Effector memory CD8-positive, alpha-beta T cell (primary cell): ENCODE results near the gene ANKRD13B.
"Not testable (repeated sequence)": the region's sequence is repeated elsewhere in the genome, so short reads cannot be mapped to it uniquely, and the experiment has no call there.

Experiments used
- ATAC-seq: fragments of 150-1000 bp; cut with Tn5 transposase; replicated peaks from 2 replicates; pipeline ENCODE4 v1.10.0; 2021; ENCODE audit warnings: mild to moderate bottlenecking, moderate library complexity
- DNase-seq, 3 experiments: peaks; one replicate each; pipeline ENCODE4 v3.0.0; 2021
- H3K27ac Mint-ChIP-seq, 2 donors: one replicate each; pipeline ENCODE4 v1.8.0; 2022; ENCODE audit warnings: mild to moderate bottlenecking in 2 of 2, mixed read lengths in 2 of 2, moderate library complexity in 2 of 2
- H3K27me3 Mint-ChIP-seq, 2 donors: one replicate each; pipeline ENCODE4 v1.8.0; 2022; ENCODE audit warnings: mixed read lengths in 2 of 2
- H3K36me3 Mint-ChIP-seq: one replicate; pipeline ENCODE4 v1.8.0; 2022; ENCODE audit warnings: mild to moderate bottlenecking, moderate library complexity, mixed read lengths; ENCODE audit not compliant: insufficient read depth
- H3K4me1 Mint-ChIP-seq, 2 donors: one replicate each; pipeline ENCODE4 v1.8.0; 2022; ENCODE audit warnings: low read depth in 2 of 2, mixed read lengths in 2 of 2
- H3K4me3 Mint-ChIP-seq, 2 donors: one replicate each; pipeline ENCODE4 v1.8.0; 2022; ENCODE audit warnings: mild to moderate bottlenecking in 2 of 2, mixed read lengths in 2 of 2, moderate library complexity in 2 of 2
- H3K9me3 Mint-ChIP-seq, 2 donors: one replicate each; pipeline ENCODE4 v1.8.0; 2022; ENCODE audit warnings: mixed read lengths in 2 of 2

Gene ANKRD13B

DNA sequence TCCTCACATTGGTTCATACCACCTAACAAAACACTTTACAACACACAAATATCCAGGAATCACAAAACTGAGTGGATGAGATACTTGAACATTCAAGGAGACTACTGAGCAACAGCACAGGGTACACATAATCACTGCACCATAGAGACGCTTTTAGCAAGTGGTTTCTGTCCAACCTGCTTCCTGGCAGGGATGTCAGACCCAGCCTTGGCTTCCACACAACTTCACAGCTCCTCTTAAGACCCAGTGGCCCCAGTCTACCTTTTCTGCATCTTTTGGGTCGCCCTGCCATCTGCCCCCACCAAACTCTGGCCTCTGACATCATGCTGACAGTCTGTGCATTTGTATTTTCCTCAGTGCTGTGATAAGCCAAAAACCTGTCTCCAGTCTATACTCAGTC, 35.7 kb downstream of the ANKRD13B start:
- DNase-seq (no peak), ATAC-seq (no peak)
- Mint-ChIP-seq H3K4me3 (no peak overlapping the region), H3K27me3 (no peaks in the 10 kb centered on the region), H3K4me1 (peaks cover 13 to 16% of the 10 kb centered on the region in 2 donors), H3K27ac (peak overlapping the region; percentile 31 to 65), H3K9me3 (no peaks in the 10 kb centered on the region), H3K36me3 (peaks cover 39% of the 10 kb centered on the region)

DNA sequence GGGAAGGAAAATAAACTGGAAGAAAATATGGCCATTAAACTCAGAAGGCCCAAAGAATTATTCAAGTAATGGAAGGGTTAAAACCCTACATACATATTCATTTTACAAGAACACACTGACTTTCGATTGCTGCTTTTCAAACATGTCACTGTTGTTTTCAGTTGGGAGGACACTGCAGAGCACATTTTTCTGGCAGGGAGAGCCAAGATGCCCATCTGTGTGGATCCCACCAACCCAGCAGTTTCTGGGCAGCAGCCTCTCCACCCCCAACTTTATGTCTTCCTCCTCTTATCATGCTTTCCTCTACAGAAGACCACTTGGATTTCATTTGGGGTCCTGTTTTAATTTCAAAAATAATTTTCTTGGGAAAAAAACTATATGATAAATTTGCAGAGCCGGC, 36.9 kb downstream of the ANKRD13B start:
- Mint-ChIP-seq H3K27me3 (no peaks in the 10 kb centered on the region), H3K4me3 (no peak overlapping the region), H3K4me1 (peaks cover 13 to 20% of the 10 kb centered on the region in 2 donors), H3K9me3 (no peaks in the 10 kb centered on the region), H3K27ac (peak overlapping the region; percentile 26 to 65), H3K36me3 (peaks cover 49% of the 10 kb centered on the region)
- no peak for DNase-seq
- ATAC-seq: no peak

GRCh38 chr17:29630630-29631193, 37.8 kb downstream of the ANKRD13B start:
- no peaks in the 10 kb centered on the region for H3K27me3 Mint-ChIP-seq
- peak overlapping the region; percentile 36 to 65 for H3K27ac Mint-ChIP-seq
- peaks cover 57% of the 10 kb centered on the region for H3K36me3 Mint-ChIP-seq
- H3K4me3 Mint-ChIP-seq: no peak overlapping the region
- peaks cover 13 to 19% of the 10 kb centered on the region in 2 donors for H3K4me1 Mint-ChIP-seq
- ATAC-seq (no peak), DNase-seq (no peak)
- no peaks in the 10 kb centered on the region for H3K9me3 Mint-ChIP-seq

DNA sequence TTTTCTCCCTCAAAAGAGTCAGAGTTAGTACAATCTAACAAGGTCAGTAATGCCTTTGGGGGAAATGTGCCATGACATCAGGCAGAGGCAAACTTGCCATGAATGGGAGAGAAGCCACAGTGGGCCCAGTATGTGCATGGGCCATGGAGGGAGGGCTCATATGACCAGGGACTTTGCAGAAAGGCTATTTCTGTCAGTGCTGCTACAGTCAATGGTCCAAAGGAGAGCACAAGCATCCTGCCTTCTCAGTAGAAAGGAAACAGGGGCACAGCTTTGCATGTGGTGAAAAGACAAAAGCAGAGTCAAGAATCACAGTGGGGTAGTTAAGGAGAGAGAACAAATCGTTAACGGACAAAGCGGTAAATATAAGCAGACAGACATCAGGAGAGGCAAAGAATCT, 41.0 kb downstream of the ANKRD13B start:
- Mint-ChIP-seq H3K36me3 (peaks cover 70% of the 10 kb centered on the region), H3K4me3 (no peak overlapping the region), H3K9me3 (no peaks in the 10 kb centered on the region), H3K27ac (peak overlapping the region in 1 of 2 donors; percentile 20), H3K4me1 (peaks cover 8 to 10% of the 10 kb centered on the region in 2 donors), H3K27me3 (no peaks in the 10 kb centered on the region)
- ATAC-seq: no peak
- no peak for DNase-seq

DNA sequence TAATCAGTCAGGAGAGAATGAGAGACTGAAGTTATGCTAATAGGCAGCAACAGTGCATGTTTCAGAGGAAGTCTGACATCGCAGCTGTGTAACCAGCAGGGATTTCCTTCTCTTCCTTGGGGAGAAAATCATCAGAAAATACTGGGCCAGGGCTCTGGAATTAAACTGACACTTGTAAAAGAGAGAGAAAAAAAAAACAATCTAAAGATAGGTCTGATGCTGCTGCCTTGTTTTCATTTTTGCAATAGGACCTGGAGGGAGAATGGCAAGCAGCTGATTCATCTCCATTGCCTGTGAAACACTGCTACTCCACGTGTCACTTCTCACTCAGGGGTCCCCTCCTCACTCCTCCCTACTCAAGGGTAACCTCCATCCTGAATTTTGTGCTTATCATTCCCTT, 47.5 kb downstream of the ANKRD13B start:
- peak overlapping the region in 1 of 2 donors; percentile 12 for H3K27ac Mint-ChIP-seq
- H3K36me3 Mint-ChIP-seq: peaks cover 39% of the 10 kb centered on the region
- no peak overlapping the region for H3K4me3 Mint-ChIP-seq
- H3K27me3 Mint-ChIP-seq: no peaks in the 10 kb centered on the region
- no peak for ATAC-seq
- no peak for DNase-seq
- H3K4me1 Mint-ChIP-seq: peaks cover 3 to 11% of the 10 kb centered on the region in 2 donors
- no peaks in the 10 kb centered on the region for H3K9me3 Mint-ChIP-seq

DNA sequence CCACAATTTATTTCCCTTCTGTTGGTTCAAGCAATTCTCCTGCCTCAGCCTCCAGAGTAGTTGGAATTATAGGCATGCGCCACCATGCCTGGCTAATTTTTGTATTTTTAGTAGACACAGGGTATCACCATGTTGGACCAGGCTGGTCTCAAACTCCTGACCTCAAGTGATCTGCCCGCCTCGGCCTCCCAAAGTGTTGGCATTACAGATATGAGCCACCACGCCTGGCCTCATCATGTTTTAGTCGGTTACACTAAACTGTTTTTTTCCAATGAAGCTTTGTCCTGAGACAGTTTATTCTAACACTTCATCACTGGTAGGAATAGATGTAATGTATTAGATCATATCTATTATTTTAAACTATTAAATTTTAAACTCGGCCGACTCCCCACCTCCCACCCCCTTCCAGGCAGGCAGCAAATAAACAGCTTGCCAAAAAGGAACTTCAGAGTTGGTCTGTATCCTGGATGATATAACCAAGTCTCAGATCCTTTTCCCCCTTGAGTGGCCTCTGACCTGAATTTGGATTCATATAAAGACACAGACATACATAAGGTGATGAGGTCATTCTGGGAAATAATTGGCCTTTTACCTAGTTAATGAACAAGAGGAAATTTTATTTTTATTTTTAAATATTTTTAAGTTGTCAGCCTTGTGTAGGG, 48.2 kb downstream of the ANKRD13B start:
- Mint-ChIP-seq H3K36me3 (peaks cover 36% of the 10 kb centered on the region), H3K4me3 (no peak overlapping the region), H3K4me1 (peaks cover 3 to 11% of the 10 kb centered on the region in 2 donors), H3K27ac (peak overlapping the region; percentile 12 to 85), H3K9me3 (no peaks in the 10 kb centered on the region), H3K27me3 (no peaks in the 10 kb centered on the region)
- no peak for DNase-seq
- no peak for ATAC-seq

GRCh38 chr17:29642171-29642611, 49.3 kb downstream of the ANKRD13B start:
- H3K27me3 Mint-ChIP-seq: no peaks in the 10 kb centered on the region
- H3K27ac Mint-ChIP-seq: peak overlapping the region; percentile 73 to 85
- peaks cover 40% of the 10 kb centered on the region for H3K36me3 Mint-ChIP-seq
- H3K9me3 Mint-ChIP-seq: no peaks in the 10 kb centered on the region
- no peak for DNase-seq
- no peak for ATAC-seq
- no peak overlapping the region for H3K4me3 Mint-ChIP-seq
- H3K4me1 Mint-ChIP-seq: peaks cover 1 to 11% of the 10 kb centered on the region in 2 donors

GRCh38 chr17:29643817-29644160, 50.9 kb downstream of the ANKRD13B start:
- peaks cover 48% of the 10 kb centered on the region for H3K36me3 Mint-ChIP-seq
- peaks cover 1 to 11% of the 10 kb centered on the region in 2 donors for H3K4me1 Mint-ChIP-seq
- no peak overlapping the region for H3K4me3 Mint-ChIP-seq
- ATAC-seq (no peak), DNase-seq (no peak)
- H3K9me3 Mint-ChIP-seq: no peaks in the 10 kb centered on the region
- H3K27me3 Mint-ChIP-seq: no peaks in the 10 kb centered on the region
- H3K27ac Mint-ChIP-seq: no peak overlapping the region

DNA sequence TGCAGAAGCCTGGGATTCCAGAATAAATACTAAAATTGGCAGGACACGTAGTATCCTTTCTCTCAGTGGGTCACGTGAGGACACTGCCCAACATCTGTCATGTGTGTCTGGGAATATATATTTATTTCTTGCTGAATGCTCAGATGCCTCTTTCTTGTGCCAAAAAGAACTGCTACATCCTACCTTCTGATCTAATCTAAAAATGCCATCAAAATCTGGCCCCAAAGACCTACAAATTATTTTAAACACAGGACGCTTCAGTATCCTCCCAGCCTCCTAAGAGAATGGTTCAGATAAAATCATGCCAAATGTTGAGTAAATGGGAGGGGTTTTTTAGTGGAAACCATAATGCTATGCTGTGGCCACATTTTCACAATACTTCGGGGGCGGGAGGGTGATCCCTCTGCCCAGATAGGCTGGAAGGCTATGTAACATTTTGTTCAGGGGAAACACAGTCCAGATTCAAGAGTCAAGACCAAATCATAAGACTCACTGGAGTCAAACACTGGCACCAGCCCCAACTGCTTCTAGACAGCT, 52.7 kb downstream of the ANKRD13B start:
- no peak overlapping the region for H3K4me3 Mint-ChIP-seq
- peaks cover 52% of the 10 kb centered on the region for H3K36me3 Mint-ChIP-seq
- H3K27ac Mint-ChIP-seq: no peak overlapping the region
- ATAC-seq: no peak
- no peak for DNase-seq
- no peaks in the 10 kb centered on the region for H3K27me3 Mint-ChIP-seq
- H3K9me3 Mint-ChIP-seq: no peaks in the 10 kb centered on the region
- H3K4me1 Mint-ChIP-seq: peaks cover 1 to 2% of the 10 kb centered on the region in 2 donors

DNA sequence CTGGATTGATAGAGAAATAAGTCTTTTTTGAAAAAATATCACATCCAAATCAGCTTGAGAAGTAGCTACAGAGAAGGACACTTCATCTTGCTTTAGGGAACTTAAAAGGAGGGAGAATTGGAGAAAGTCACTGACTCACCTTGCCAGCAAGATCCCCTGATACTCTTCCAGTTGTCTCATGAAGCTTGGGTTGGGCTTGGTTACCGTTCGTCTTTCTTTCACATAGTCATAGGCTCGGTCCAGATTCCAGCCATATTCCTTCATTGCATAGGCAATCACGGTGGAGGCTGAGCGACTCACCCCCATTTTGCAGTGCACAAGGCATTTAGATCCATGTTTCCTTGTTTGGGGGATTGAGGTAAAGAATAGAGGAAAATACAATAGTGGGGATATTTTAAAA, 55.1 kb downstream of the ANKRD13B start:
- Mint-ChIP-seq H3K27ac (peak overlapping the region in 1 of 2 donors; percentile 54), H3K36me3 (peaks cover 72% of the 10 kb centered on the region)

GRCh38 chr17:29649359-29649758, 56.4 kb downstream of the ANKRD13B start:
- H3K4me1 Mint-ChIP-seq: no peaks in the 10 kb centered on the region
- no peaks in the 10 kb centered on the region for H3K9me3 Mint-ChIP-seq
- peak overlapping the region; percentile 30 to 78 for H3K27ac Mint-ChIP-seq
- DNase-seq (no peak), ATAC-seq (no peak)
- peaks cover 67% of the 10 kb centered on the region for H3K36me3 Mint-ChIP-seq
- H3K27me3 Mint-ChIP-seq: no peaks in the 10 kb centered on the region
- no peak overlapping the region for H3K4me3 Mint-ChIP-seq

More for the DNA sequence above, 55.1 kb downstream of the ANKRD13B start:
- no peak overlapping the region for H3K4me3 Mint-ChIP-seq
- H3K9me3 Mint-ChIP-seq: no peaks in the 10 kb centered on the region
- H3K4me1 Mint-ChIP-seq: no peaks in the 10 kb centered on the region
- DNase-seq (no peak), ATAC-seq (no peak)
- no peaks in the 10 kb centered on the region for H3K27me3 Mint-ChIP-seq

GRCh38 chr17:29650396-29650795, 57.5 kb downstream of the ANKRD13B start:
- H3K27me3 Mint-ChIP-seq: no peaks in the 10 kb centered on the region
- peak overlapping the region; percentile 53 to 78 for H3K27ac Mint-ChIP-seq
- peaks cover 75% of the 10 kb centered on the region for H3K36me3 Mint-ChIP-seq
- no peak for ATAC-seq
- no peak overlapping the region for H3K4me3 Mint-ChIP-seq
- H3K9me3 Mint-ChIP-seq: no peaks in the 10 kb centered on the region
- H3K4me1 Mint-ChIP-seq: peaks cover 0 to 2% of the 10 kb centered on the region in 2 donors
- no peak for DNase-seq

GRCh38 chr17:29651913-29652312, 59.0 kb downstream of the ANKRD13B start:
- ATAC-seq, H3K27me3 Mint-ChIP-seq, H3K4me1 Mint-ChIP-seq, H3K4me3 Mint-ChIP-seq, H3K9me3 Mint-ChIP-seq, DNase-seq: not testable (repeated sequence)
- peak overlapping the region in 1 of 2 donors; percentile 57 for H3K27ac Mint-ChIP-seq
- H3K36me3 Mint-ChIP-seq: peaks cover 77% of the 10 kb centered on the region

DNA sequence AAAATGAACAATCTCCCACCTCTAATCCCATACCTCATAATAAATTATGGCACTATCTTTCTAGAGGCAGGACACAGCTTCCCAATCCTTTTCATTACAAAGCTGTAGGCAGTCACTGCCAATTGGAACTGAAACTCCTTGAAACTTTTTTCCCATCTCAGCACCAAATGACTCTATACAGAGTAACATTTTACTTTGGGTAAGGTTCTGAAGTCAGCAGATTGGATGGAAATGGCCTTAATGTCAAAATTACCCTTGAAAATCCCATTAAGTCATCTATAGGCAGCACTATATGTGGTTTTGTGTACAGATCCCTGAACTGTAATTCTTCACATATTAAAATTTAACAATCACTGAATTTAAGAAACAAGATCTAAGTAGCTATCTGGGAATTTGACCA, 60.0 kb downstream of the ANKRD13B start:
- ATAC-seq (no peak), DNase-seq (no peak)
- H3K9me3 Mint-ChIP-seq: no peaks in the 10 kb centered on the region
- H3K36me3 Mint-ChIP-seq: peaks cover 75% of the 10 kb centered on the region
- H3K27me3 Mint-ChIP-seq: no peaks in the 10 kb centered on the region
- no peak overlapping the region for H3K4me3 Mint-ChIP-seq
- H3K27ac Mint-ChIP-seq: peak overlapping the region in 1 of 2 donors; percentile 46
- peaks cover 0 to 2% of the 10 kb centered on the region in 2 donors for H3K4me1 Mint-ChIP-seq
